HG03558 (cell line): ENCODE measurements around the gene PCDHA7.
"Not testable (repeated sequence)": the region's sequence is repeated elsewhere in the genome, so short reads cannot be mapped to it uniquely, and the experiment has no call there.

Experiments used
- ATAC-seq: cut with Tn5 transposase; IDR thresholded peaks from one replicate; pipeline ENCODE4 v1.9.1; 2021; ENCODE audit warnings: moderate number of reproducible peaks; ENCODE audit not compliant: unreplicated experiment; ENCODE audit errors: extremely low read depth

PCDHA7 gene

GRCh38 chr5:140833993-140834392 is at the start of gene PCDHA7:
Gene PCDHA7 (plus strand): TSS chr5:140834269. CDS start chr5:140834384, 115 bp downstream.
- no peak for ATAC-seq

- no peak for ATAC-seq
Measured at GRCh38 chr5:140785905-140786686, 48.0 kb upstream of the PCDHA7 start, which contains the start of gene PCDHA1. Gene PCDHA1 (plus strand): TSS chr5:140786140.

- ATAC-seq, result not testable (repeated sequence)
Measured at GRCh38 chr5:140787422-140787821, 46.6 kb upstream of the PCDHA7 start.

- ATAC-seq, result not testable (repeated sequence)
Measured at GRCh38 chr5:140787849-140788504, 46.1 kb upstream of the PCDHA7 start.

- ATAC-seq, result no peak
Measured at GRCh38 chr5:140791089-140791488, 43.0 kb upstream of the PCDHA7 start.

GRCh38 chr5:140794595-140795258 is 39.3 kb upstream of the PCDHA7 start, which contains the start of gene PCDHA2:
Gene PCDHA2 (plus strand): TSS chr5:140794852.
- no peak for ATAC-seq

GRCh38 chr5:140795259-140795641 is 38.8 kb upstream of the PCDHA7 start:
- ATAC-seq, result no peak

GRCh38 chr5:140796072-140796717 is 37.9 kb upstream of the PCDHA7 start:
- not testable (repeated sequence) for ATAC-seq

- ATAC-seq, result no peak
Measured at GRCh38 chr5:140796718-140797095, 37.4 kb upstream of the PCDHA7 start.

- ATAC-seq, result no peak
Measured at GRCh38 chr5:140800816-140801493, 33.1 kb upstream of the PCDHA7 start, which contains the start of gene PCDHA3. Gene PCDHA3 (plus strand): TSS chr5:140801057.

- no peak for ATAC-seq
Measured at GRCh38 chr5:140801494-140801841, 32.6 kb upstream of the PCDHA7 start.

GRCh38 chr5:140802381-140802780 is 31.7 kb upstream of the PCDHA7 start:
- not testable (repeated sequence) for ATAC-seq

- ATAC-seq, result no peak
Measured at GRCh38 chr5:140802781-140803271, 31.2 kb upstream of the PCDHA7 start.

GRCh38 chr5:140806834-140807775 is 27.0 kb upstream of the PCDHA7 start, which contains the start of gene PCDHA4:
Gene PCDHA4 (plus strand): TSS chr5:140807068.
- no peak for ATAC-seq

GRCh38 chr5:140808241-140808888 is 25.7 kb upstream of the PCDHA7 start:
- ATAC-seq, result not testable (repeated sequence)

GRCh38 chr5:140808889-140809291 is 25.2 kb upstream of the PCDHA7 start:
- ATAC-seq, result no peak

GRCh38 chr5:140821375-140822280 is 12.4 kb upstream of the PCDHA7 start, which contains the start of gene PCDHA5:
Gene PCDHA5 (plus strand): TSS chr5:140821613.
- no peak for ATAC-seq
